Stimulated activated CD4-positive, alpha-beta T cell treated with anti-CD3 and anti-CD28 coated beads, Interleukin-1b, Interleukin-23, amount 100 ng/mL, for 48 hours (primary cell): ENCODE data around the gene LARGE1.

Experiments
- DNase-seq: peaks from one replicate; pipeline ENCODE4 v3.0.0-alpha.2; 2020

LARGE1 gene

DNA sequence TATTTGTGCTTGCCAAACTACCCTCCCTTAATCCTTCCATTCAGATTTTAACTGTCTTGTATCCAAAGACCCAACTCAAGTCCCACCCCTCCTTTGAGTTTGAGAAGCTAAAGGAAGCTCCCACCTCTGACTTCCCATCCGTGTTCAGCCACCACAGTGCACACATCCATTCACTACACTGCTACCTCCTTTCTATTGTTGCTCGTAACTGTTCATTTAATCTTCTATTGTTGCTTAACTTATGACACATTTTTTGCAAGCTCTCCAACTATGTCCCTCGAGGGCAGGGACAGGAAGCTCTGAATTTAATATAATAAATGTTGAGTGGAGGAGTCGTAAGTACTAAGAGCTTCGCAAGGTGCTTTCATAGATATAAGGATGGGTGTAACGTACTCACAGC lies 10.4 kb downstream of the LARGE1 start:
- DNase-seq: no peak

DNA sequence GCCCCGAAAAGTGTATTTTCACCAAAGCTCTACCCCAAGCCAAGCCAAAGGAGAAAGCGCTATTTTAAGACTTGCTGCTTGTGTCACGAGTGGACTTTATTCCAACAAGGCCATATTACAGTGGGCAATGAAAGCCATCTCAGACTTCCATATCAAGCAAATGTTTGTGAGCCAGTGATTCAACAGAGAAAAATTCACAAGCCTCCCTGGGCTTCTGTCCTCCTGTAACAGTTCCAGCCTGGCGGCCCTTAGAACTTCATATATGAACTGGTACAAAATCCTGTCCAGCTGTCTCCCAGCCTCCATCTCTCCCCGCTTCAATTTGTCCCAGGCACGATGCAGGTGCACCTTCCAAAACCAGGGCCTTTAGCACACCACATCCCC lies 11.2 kb downstream of the LARGE1 start:
- no peak for DNase-seq

DNA sequence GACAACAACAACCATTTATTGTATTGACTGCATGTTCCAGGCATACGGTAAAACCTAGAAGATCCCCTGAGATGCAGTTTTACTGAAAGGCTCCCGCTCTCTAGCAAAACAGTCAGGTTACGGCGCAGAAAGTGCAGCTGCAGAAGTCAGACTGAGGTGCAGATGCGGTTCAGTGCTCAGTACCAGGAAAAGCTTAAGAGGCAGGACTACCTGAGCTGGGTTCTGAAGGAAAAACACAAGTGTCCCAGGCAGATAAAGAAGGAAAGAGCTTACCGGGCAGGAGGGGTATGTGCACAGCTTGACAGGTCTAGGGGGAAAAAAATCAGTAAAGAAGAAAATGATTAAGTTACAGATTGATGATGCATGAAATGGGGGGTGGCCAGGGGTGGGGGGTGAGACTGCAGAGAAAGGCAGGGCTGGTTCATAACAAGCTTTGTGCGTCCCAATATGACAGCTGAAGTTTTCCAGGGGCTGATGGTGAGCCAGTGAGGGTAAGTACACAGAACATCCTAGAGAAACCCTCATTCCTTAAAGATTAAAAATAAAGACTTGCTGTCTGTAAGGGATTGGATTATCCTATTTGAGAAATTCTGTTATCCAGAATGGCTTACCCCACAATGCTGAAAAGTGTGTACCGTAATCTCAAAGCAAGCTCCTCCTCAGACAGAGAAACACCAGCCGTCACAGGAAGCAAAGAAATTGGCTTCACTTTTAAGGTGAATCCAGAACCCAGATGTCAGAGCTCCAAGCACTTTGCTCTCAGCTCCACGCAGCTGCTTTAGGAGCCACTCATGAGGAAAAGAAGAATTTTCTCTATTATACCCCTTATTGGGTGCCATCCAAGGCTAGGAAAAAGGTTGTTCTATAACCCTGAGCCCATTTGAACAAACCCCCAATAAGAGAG lies 11.9 kb downstream of the LARGE1 start:
- DNase-seq: no peak

DNA sequence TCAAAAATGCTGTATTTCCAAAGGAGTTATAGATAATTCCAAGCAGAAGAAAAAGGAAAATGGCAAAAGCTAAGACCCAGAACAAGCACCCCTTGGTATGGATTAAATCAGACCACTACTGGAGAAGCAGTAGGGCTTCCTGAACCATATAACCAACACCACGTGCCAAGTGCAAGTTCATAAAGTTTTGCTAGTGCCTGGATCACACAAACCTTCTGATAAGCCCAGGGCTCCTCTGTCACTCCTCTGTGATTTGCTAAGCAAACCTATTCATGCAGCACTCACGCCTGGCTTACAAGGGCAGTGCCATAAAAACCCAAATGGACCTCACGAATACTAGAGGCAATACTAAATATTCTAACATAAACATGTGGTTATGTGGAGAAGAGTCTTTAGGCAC lies 13.3 kb downstream of the LARGE1 start:
- DNase-seq: no peak

DNA sequence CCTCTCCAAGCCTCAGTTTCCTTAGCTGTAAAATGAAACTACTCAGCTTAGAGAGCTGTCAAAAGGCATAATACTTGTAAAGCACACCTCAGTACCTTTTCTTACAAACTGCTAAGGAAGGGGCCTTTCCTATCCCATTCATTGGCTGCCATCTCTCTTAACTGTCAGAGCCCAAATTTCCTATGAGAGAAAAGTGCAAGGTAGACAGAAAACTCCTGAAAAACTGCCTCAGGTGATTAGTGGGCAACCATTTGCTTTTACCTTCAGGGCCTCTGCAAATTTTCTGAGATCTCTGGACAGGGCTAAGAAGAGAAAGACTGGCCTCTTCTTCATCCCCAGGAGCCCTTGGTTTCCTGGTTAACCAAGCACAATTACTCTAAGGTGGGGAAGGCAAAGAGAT lies 13.8 kb downstream of the LARGE1 start:
- DNase-seq: no peak

DNA sequence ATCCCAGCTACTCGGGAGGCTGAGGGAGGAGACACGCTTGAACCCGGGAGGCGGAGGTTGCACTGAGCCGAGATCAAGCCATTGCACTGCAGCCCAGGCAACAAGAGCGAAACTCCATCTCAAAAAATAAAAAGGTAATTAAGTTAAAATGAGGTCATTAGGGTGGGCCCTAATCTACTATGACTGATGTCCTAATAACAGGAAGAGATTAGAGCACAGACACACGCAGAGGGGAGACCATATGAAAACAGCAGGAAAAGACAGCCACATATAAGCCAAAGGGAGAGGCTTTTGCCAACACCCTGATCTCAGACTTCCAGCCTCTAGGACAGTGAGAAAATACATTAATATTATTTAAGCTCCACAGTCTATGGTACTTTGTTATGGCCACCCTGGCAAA lies 17.3 kb downstream of the LARGE1 start:
- DNase-seq: no peak

DNA sequence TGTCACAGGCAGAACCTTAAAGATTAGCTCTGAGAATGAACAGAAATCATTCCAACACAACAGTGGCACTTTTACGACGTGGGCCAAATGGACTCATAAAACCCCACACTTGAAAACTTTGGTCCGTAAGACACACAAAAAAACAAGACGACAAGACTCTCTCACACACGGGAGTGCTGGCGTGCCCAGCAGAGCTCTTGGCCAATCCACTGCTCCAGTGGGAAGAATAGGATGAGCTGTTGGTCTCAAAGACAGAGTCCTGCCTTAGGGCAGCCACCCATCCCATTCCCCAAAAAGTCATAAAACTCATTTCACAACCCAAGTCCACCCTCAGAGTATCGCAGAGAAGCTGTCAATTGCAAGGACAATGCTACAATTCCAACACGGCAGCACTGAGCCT lies 18.2 kb downstream of the LARGE1 start:
- DNase-seq: no peak

DNA sequence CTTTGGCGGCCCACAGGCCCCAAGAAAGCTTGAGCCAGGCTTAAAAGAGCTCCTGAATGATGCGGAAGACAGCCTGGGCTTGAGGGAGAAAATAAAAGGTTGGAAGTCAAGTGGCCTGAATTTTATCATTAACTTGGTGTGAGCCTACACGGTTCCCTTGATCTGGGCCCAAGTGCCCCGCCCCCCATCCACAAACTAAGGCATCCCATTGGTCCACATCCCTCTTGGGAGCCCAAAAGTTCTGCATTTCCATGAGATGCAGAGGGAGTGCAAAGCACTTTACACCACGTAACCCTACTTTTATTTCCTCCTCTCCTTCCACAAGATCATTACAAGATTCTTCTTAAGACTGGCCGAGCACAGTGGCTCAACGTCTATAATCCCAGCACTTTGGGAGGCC lies 22.2 kb downstream of the LARGE1 start:
- no peak for DNase-seq

DNA sequence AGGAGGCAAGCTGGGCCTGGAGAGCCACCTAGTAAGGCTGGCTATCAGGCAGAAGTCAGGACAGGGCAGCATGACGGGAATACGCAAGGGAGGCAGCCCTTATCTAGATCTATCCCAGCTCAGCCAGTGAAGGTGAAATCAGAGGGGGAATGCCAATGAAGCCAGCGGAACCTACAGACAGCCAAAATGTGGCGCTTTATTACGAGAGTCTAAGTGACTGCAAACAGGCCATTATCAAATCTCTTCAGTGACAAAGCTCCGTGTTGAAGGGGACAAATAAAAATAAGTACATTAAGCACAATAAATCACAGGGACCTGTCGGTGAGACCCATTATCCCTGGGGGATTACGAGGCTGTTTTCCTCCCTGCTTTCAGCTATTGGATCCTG lies 22.8 kb downstream of the LARGE1 start:
- DNase-seq: no peak

DNA sequence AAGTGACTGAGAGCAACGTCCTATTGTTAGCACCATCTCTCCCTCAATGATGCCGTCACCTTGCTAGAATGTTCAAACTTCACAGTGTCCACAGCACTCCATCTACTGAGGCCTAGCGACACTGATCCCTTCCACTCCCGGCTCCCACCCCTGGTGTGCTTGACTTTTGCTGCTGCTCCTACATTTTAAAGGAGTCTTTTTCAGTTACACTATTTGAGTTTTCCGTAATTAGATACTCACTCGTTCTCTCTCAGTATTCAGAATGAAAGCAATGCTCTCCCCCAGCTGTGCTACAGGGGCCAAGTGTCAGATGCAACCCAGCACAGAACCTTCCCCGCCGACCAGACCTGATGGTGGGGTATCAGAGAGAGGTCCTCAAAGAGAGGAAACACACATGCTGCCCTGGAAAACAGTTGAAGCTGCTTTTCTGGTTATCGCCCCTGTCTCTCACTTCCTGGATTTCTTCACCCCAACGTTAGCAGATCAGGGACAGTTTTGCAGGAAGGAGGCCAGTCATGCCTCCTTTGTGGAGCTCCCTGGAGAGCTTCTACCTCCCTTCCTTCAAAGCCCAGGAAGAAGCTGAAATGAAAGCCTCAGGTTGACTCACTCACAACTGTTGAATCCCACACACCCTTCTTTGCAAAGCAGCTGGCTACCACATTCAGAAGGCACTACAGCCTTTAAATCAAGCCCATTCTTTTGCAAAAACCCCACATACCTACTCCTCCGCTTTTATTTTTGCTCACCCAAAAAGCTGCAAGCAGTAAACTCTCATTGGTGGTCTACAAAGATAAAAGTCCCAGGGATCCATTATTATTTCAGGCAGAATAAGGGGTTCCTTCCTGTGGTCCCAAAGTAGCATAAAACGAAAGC lies 23.5 kb downstream of the LARGE1 start:
- no peak for DNase-seq

DNA sequence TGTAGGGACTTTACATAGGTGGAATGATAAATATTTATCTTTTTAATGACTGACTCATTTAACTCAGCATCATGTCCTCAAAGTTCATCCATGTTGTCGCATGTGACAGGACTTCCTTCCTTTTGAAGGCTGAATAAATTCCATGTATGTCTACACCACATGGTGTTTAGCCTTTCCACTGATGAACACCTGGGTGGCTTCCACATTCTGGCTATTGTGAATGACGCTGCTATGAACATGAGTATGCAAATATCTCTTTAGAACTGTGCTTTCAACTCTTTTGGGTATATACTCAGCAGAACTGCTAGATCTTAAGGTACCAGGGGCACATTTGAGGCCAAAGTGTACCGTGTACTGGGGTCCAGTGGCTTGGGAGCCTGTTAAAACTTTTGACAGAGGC lies 24.1 kb downstream of the LARGE1 start:
- no peak for DNase-seq

DNA sequence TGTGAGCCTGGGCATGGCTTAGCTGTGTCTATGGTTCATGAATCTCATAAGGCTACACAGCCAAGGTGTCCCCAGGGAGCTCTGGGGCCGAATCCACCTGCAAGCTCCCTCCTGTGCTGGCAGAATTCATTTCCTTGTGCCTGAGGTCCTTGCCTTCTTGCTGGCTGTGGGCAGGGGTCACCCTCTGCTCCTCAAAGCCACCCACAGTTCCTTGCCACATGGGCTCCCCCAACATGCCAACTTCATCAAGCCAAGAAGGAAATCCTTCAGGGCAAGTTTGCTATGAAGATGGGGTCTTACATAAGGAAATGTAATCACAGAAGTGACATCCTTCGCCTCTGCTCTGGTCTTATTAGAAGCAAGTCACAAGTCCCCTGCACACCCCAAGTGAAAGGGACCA lies 24.8 kb downstream of the LARGE1 start:
- DNase-seq: no peak

DNA sequence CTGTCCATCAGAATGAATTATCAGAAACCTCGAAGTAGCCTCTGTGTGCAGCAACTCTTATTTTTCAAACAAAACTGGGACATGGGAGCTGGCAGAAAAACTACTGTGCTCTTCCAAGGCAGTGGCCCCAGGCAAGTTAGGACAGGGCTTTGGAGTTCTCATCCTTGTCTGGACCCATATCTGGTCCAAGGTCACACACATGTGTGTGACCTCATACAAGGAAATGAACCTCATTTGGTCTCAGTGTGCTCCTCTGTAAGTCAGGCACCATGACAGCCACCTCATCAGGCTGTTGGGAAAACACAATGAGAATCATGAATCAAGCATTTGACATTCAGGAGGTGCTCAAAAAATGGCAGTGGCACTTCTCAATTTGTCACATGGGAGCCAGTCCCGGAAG lies 25.8 kb downstream of the LARGE1 start:
- DNase-seq: no peak

DNA sequence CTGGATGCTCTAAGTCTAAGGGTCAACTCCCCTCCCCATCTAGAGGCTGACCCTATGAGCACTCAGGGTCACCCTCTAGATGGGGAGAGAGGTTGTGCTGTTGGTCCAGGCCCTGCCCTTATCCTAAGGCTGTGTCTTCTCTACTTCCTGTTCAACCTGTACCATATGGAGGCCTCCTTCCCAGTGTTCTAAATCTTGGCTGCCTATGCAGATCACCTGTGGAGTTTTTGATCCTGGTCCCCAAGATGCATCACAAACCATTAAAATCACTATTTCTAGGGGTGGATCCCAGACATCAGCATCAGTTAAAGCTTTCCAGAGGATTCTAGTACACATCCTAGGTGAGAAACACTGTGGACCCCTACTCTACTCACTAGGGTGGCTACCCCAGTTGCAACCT lies 26.2 kb downstream of the LARGE1 start:
- no peak for DNase-seq

DNA sequence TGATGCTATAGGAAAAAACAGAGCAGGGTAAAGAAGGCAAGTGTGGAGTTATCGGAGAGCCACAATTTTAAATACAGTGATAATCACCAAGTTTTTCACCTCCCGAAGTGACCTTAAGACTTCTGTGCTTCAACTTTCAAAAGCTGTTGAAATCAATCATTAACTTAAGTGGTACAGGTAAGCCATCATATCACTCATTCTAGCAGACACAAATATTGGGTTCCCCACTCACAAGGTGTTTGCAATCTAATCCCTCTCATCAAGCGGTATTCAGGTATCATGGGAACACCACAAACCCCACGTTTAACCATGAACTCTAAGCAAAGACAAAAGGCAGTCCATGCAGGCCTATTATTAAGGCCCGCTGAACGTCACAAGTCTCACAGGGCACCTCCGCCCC lies 26.8 kb downstream of the LARGE1 start:
- no peak for DNase-seq

DNA sequence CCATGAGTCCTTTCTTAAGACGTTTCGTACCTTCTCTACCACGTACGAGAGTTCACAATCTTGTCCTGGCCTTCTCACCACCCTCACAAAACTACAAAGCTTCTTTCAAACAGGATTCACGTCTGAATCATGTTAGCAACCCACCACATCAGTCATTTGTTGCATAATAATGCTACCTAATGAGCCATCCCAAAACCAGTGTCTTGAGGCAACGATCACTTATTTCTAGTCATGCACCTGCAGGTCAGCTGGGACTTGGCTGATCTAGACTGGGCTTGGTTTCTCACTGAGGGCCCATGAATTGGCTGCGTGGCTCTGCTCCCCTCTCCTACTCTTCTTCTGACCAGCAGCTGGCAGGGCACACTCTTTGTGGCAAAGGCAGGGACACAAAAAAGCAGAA lies 28.3 kb downstream of the LARGE1 start:
- DNase-seq: no peak

DNA sequence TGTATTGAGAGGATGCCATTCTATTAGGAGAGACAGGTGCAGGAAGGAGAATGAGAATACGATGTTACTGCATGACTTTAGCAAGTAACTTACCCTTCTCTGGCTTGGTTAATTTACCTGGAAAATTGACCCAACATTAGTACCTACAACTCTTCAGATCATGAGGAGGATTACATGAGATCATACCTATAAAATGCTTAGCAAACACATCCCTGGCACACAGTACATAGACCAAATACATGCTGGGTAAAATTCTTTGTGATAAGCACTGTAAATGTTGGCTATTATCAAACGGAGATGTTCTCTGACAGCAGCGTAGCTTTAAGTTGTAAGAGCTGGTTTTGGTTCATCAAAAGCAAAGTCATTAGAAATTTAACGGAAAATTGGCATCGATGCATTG lies 28.8 kb downstream of the LARGE1 start:
- no peak for DNase-seq

DNA sequence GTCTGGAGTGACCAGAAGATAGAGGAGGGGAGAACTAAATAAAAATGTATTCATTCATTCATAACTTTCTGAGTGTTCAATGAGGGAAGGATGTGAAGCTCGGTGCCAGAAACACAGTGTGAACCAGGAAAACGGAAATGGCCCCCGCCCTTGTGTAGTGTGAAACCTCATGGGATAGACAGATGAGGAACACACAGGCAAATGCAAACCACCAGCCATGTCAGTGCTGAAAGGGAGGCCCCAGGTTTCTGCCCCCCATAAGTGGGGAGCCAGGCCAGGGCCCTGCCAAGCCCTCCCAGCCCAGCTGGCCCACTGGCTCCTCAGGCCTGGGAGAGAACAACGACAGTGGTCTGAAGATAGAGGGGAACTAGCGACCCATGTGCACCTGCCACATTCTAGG lies 30.5 kb downstream of the LARGE1 start:
- no peak for DNase-seq

DNA sequence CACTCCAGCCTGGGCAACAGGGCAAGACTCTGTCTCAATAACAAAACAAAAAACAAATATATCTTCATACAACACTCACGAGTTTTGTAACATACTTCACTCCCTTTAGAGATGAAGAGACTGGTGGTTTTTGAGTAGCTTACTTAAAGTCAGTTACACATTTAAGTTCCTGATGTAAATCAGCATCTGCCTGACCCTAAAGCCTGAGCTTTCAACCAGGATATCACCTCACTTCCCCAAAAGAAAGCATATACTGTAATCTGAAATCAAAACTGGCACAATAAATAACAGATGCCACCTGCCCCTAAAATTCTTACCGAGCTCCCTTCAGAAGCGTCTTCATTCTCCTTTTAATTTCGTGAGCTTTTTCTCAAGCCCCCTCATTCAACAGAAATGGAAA lies 31.5 kb downstream of the LARGE1 start:
- no peak for DNase-seq

DNA sequence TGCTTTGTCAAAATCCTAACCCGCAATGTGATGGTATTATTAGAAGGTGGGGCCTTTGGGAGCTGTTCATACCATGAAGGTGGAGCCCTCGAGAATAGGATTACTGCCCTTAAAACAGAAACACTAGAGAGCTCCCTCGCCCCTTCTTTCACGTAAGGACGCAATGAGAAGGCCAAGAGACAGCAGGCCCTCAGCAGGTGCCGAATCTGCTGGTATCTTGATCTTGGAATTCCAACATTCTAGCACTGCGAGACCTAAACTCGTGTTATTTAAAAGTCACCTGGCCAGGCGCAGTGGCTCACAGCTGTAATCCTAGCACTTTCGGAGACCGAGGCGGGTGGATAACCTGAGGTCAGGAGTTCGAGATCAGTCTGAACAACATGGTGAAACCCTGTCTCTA lies 33.1 kb downstream of the LARGE1 start:
- DNase-seq: no peak

DNA sequence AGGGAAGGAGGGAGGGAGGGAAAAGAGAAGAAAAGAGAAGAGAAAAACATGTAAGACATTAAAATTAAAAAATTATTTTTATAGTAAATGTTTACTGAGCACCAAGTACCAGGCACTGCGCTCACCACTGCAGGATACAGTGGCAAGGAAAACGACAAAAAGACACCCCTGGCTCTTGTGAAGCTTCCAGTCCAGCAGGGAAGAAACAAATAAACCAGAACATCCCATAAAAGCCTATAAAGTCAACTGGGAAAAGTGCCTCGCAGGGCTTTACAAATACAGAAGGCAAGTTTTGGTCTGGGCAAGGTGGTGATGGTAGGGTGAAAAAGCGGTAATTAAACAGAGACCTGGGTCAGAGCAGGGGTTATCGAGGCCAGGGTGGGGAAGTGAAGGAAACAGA lies 33.6 kb downstream of the LARGE1 start:
- no peak for DNase-seq

DNA sequence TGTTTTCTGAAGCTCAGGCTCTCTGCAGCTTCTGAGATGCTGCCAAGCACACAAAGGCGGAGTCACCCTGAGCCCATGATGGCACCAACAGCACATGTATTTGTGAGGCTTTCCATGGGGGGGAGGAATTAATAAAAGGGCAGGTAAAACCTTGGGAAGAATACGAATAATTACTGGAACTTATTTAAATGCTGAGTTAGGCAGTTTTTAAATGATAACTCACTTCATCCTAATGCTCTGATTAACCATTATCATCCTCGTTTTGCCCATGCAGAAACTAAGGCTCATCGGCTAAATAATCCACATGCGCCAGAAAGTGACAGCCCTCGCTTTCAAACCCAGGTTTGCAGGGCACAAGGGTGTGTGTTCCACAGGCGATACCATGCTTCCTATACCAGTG lies 35.4 kb downstream of the LARGE1 start:
- no peak for DNase-seq

DNA sequence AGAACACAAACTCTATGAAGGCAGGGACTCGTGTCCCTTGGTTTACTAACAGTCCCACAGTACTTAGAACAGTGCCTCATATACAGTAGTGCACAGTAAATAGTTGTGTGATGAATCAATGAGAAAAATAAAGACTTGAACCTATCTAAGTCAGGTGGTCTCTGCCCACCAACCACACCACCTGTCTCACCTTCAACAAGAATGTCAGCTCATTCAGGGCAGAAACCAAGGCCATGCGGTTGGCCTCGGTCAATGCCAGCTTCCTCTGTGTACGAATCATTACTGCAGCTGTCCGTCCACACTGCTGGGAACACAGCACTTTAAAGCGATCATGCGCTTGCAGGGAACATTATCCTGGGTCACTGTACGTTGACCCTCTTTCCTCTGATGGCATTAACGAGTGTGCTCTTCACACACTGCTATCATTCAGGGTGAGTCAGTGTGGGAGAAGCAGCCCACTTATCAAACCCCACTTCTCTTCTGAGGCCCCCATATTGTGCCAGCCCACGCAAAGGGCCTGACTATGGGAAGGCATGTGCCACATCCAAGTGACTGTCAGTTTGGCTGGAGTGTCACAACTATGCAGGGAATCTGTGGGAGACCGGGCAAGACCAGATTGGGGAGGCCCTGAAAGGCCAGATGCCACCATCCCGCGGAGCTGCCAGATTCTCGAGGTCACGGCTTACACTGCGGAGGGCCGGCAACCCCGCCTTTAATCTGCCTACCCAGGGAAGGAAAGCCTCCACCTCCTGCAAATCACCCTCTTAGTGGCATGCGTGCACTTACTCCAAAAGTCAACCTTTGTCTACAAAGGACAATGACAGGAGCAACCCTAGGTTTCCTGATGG lies 36.1 kb downstream of the LARGE1 start:
- no peak for DNase-seq
